Hepatocyte (in vitro differentiated cells): Measurements from ENCODE around the gene SYT8. TPM values are rescaled to one million over a fixed set of nuclear protein-coding genes. Genes with fewer than 3 reads are reported as not detected.

Source experiments
- DNase-seq: peaks from one replicate; pipeline ENCODE4 v3.0.0-alpha.2; 2016; ENCODE audit warnings: low spot score
- H2AFZ ChIP-seq: fragments of 200-600 bp; sonication (generic); 2 replicates; pipeline ENCODE4 v1.6.0; 2016; ENCODE audit warnings: antibody characterized with exemption, mild to moderate bottlenecking
- H3K27ac ChIP-seq: fragments of 200-600 bp; sonication (generic); 2 replicates; pipeline ENCODE4 v1.5.1; 2016; ENCODE audit warnings: mild to moderate bottlenecking
- H3K27me3 ChIP-seq: fragments of 200-600 bp; sonication (generic); 2 replicates; pipeline ENCODE4 v1.6.1; 2016
- H3K36me3 ChIP-seq: fragments of 200-600 bp; sonication (generic); replicated peaks from 2 replicates; pipeline ENCODE4 v1.5.1; 2016; ENCODE audit warnings: low read depth; ENCODE audit not compliant: insufficient read depth
- H3K4me1 ChIP-seq: fragments of 200-600 bp; sonication (generic); 2 replicates; pipeline ENCODE4 v1.5.1; 2016; ENCODE audit warnings: mild to moderate bottlenecking, moderate library complexity; ENCODE audit not compliant: insufficient read depth
- H3K4me2 ChIP-seq: fragments of 200-600 bp; sonication (generic); 2 replicates; pipeline ENCODE4 v1.6.0; 2016
- H3K4me3 ChIP-seq: fragments of 200-600 bp; sonication (generic); 2 replicates; pipeline ENCODE4 v1.5.1; 2016; ENCODE audit warnings: mild to moderate bottlenecking
- H3K79me2 ChIP-seq: fragments of 200-600 bp; sonication (generic); 2 replicates; pipeline ENCODE4 v1.6.0; 2017; ENCODE audit warnings: mild to moderate bottlenecking
- H3K9me2 ChIP-seq: fragments of 200-600 bp; sonication (generic); replicated peaks from 2 replicates; pipeline ENCODE4 v1.6.0; 2017; ENCODE audit warnings: mild to moderate bottlenecking; ENCODE audit not compliant: insufficient read depth
- H3K9me3 ChIP-seq: fragments of 200-600 bp; sonication (generic); 2 replicates; pipeline ENCODE4 v1.5.1; 2016; ENCODE audit warnings: low read depth, mild to moderate bottlenecking
- H4K20me1 ChIP-seq: fragments of 200-600 bp; sonication (generic); 2 replicates; pipeline ENCODE4 v1.6.0; 2016; ENCODE audit warnings: mild to moderate bottlenecking; ENCODE audit not compliant: insufficient read depth, poor library complexity, severe bottlenecking
- CTCF ChIP-seq: fragments of 200-600 bp; sonication (generic); IDR thresholded peaks from 2 replicates; pipeline ENCODE4 v1.5.1; 2016; ENCODE audit warnings: antibody characterized with exemption, mild to moderate bottlenecking; ENCODE audit not compliant: poor library complexity
- EZH2 ChIP-seq: fragments of 200-600 bp; sonication (generic); IDR thresholded peaks from 2 replicates; pipeline ENCODE4 v1.6.1; 2016; ENCODE audit warnings: antibody characterized with exemption, mild to moderate bottlenecking, borderline replicate concordance
- EZH2phosphoT487 ChIP-seq: fragments of 200-600 bp; sonication (generic); IDR thresholded peaks from one replicate; pipeline ENCODE4 v1.6.1; 2018; ENCODE audit warnings: antibody characterized with exemption, mild to moderate bottlenecking, low read depth, moderate library complexity; ENCODE audit not compliant: unreplicated experiment, severe bottlenecking
- WGBS: methylation state at CpG from one replicate; pipeline ENCODE4 v1.1.6; 2016; ENCODE audit warnings: low lambda C conversion rate; ENCODE audit errors: missing lambda C conversion rate; 5-methylcytosine and 5-hydroxymethylcytosine counted together
- polyA plus RNA-seq: library from polyadenylated mRNA; unstranded; fragments of >200 nt; fragmentation: Nextera tagmentation; extraction: Ambion mirVana; gene quantifications from 2 replicates; pipeline ENCODE4 v1.2.1, GENCODE V29; 2016
- total RNA-seq: library from RNA; depleted of rRNA; stranded (reverse); fragments of >200 nt; gene quantifications from 2 replicates; pipeline ENCODE4 v1.2.3, GENCODE V29; 2014

The SYT8 gene
- total and polyA plus RNA-seq, 2 experiments from 2014 or later = 6.3 to 29.2 TPM

DNA sequence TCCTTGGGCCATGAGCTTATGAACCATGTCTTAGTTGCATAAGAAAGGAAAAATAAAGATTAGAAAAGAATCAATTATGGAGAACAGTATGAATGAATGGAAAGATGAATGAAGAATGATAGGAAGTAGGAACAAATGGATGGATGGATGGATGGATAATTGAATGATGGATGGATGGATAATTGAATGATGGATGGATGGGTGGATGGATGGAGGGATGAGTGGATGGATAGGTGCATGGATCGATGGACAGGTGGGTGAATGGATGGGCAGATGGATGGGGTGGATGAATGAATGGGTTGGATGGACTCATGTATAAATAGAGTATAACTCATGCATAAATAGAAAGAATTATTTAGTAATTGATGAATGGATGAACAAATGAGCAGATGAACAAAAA lies 25.3 kb downstream of the SYT8 start:
- Histone ChIP-seq H3K79me2 (no peaks in the 10 kb centered on the region), H3K4me3 (no peak overlapping the region), H3K4me1 (peaks cover 17% of the 10 kb centered on the region), H3K27ac (no peak overlapping the region), H4K20me1 (no peaks in the 10 kb centered on the region), H3K9me3 (no peaks in the 10 kb centered on the region), H3K27me3 (no peaks in the 10 kb centered on the region), H3K36me3 (no peaks in the 10 kb centered on the region), H3K4me2 (no peak overlapping the region), H3K9me2 (no peaks in the 10 kb centered on the region), H2AFZ (no peak overlapping the region)
- 82% methylated on average over 1 of the region's 1 CpG for WGBS
- TF ChIP-seq EZH2 (no peak), CTCF (no peak), EZH2phosphoT487 (no peak)
- DNase-seq = no peak

DNA sequence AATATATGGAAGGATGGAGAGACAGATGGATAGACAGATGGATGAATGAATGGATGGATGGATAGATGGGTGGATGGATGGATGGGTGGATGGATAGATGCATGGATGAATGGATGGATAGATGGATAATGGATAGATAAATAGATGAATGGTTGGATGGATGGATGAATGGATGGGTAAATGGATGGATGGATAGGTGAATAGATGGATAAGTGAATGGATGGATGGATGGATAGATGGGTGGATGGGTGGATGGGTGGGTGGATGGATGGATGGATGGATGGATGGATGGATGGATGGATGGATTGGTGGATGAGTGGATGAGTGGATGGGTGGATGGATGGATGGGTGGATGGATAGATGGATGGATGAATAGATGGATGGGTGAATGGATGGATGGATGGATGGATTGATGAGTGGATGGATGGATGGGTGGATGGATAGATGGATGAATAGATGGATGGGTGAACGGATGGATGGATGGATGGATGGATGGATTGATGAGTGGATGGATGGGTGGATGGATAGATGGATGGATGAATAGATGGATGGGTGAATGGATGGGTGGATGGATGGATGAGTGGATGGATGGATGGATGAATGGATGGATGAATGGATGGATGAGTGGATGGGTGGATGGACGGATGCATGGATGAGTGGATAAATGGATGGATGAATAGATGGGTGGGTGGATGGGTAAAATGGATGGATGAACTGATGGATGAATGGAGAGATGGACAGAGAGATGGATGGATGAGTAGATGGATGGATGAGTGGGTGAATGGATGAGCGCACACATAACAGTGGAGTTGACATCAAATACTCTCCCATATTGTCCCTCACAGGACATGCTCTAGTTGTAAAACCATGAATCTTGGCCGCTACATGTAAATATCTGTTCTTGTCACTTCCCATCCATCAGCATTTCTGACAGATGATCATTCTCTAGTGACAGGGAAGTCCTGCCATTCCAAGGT lies 26.9 kb downstream of the SYT8 start:
- H3K4me3 ChIP-seq = no peak overlapping the region
- no peak for DNase-seq
- 91% methylated on average over 4 of the region's 4 CpGs for WGBS
- no peaks in the 10 kb centered on the region for H3K9me3 ChIP-seq
- no peaks in the 10 kb centered on the region for H4K20me1 ChIP-seq
- H3K27me3 ChIP-seq = no peaks in the 10 kb centered on the region
- H3K36me3 ChIP-seq = no peaks in the 10 kb centered on the region
- H3K79me2 ChIP-seq = no peaks in the 10 kb centered on the region
- no peak overlapping the region for H3K4me2 ChIP-seq
- peaks cover 18% of the 10 kb centered on the region for H3K4me1 ChIP-seq
- no peak overlapping the region for H2AFZ ChIP-seq
- no peak for TF ChIP-seq EZH2
- TF ChIP-seq CTCF = no peak
- TF ChIP-seq EZH2phosphoT487 = no peak
- H3K27ac ChIP-seq = no peak overlapping the region
- no peaks in the 10 kb centered on the region for H3K9me2 ChIP-seq

DNA sequence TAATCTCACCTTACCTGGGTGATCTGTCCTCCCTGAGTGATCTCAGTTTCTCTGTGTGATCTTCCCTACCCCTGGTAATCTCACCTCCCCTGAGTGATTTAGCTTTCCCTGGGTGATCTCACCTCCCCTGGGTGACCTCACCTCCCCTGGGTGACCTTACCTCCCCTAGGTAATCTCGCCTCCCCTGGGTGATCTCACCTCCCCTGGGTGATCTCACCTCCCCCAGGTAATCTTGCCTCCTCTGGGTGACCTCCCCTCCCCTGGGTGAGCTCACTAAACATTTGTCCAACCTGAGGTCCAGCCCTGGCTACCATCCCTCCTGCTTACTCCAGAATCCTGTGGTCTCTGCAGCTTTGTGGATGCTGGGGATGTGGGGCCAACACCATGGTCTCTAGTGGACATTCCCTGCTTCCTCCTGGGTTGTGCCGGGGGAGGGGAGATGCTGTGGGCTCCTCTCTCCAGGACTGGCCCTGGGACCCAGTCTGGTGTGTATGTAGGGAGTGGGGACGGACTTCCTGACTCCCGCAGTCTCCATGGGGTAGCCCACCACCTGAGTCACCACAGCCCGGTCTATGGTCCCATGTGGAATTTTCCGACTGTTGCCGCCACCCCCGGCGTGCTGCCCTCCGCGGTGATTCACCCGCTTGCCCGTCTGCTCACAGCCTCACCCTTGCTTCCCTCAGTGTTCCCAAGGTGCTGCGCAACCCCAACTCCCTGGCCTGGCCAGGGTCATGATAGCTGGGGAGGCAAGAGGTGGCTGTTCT lies 28.0 kb downstream of the SYT8 start:
- 91% methylated on average over 14 of the region's 14 CpGs for WGBS
- no peaks in the 10 kb centered on the region for H3K79me2 ChIP-seq
- no peaks in the 10 kb centered on the region for H3K9me2 ChIP-seq
- H3K9me3 ChIP-seq = no peaks in the 10 kb centered on the region
- no peak overlapping the region for H3K27ac ChIP-seq
- no peak overlapping the region for H2AFZ ChIP-seq
- H4K20me1 ChIP-seq = no peaks in the 10 kb centered on the region
- DNase-seq = no peak
- no peak overlapping the region for H3K4me3 ChIP-seq
- no peaks in the 10 kb centered on the region for H3K27me3 ChIP-seq
- no peak overlapping the region for H3K4me2 ChIP-seq
- TF ChIP-seq EZH2 (no peak), CTCF (no peak), EZH2phosphoT487 (no peak)
- no peaks in the 10 kb centered on the region for H3K36me3 ChIP-seq
- peaks cover 18% of the 10 kb centered on the region for H3K4me1 ChIP-seq
